ENCODE data around the gene AGPS. TPM values are rescaled to one million over a fixed set of nuclear protein-coding genes. Genes with fewer than 3 reads are reported as not detected.

The AGPS gene
- total RNA-seq, 1 donor from 2014 or later, result 54.4 TPM

GRCh38 chr2:177460973-177461585 is 68.5 kb downstream of the AGPS start:
- no peak for TF ChIP-seq CTCF (IDR thresholded peaks at IDR 0.05; ENCODE audit: unreplicated experiment)
- DNase-seq (ENCODE audit: low spot score), result no peak
- peaks cover 3% of the 10 kb centered on the region for H3K27me3 Mint-ChIP-seq (ENCODE audit: unreplicated experiment)
- H3K4me3 Mint-ChIP-seq (ENCODE audit: unreplicated experiment), result no peak overlapping the region
- H3K9me3 Mint-ChIP-seq (ENCODE audit: unreplicated experiment), result no peaks in the 10 kb centered on the region
- H3K36me3 Mint-ChIP-seq (ENCODE audit: low read depth, unreplicated experiment), result peaks cover 30% of the 10 kb centered on the region
- no peak overlapping the region for H3K27ac Mint-ChIP-seq (ENCODE audit: unreplicated experiment)
- H3K4me1 Mint-ChIP-seq (ENCODE audit: unreplicated experiment), result no peaks in the 10 kb centered on the region

GRCh38 chr2:177464549-177464948 is 72.0 kb downstream of the AGPS start:
- Mint-ChIP-seq H3K4me3 (ENCODE audit: unreplicated experiment) (no peak overlapping the region), H3K9me3 (ENCODE audit: unreplicated experiment) (no peaks in the 10 kb centered on the region), H3K4me1 (ENCODE audit: unreplicated experiment) (no peaks in the 10 kb centered on the region), H3K36me3 (ENCODE audit: low read depth, unreplicated experiment) (peaks cover 20% of the 10 kb centered on the region), H3K27ac (ENCODE audit: unreplicated experiment) (no peak overlapping the region), H3K27me3 (ENCODE audit: unreplicated experiment) (no peaks in the 10 kb centered on the region)
- no peak for DNase-seq (ENCODE audit: low spot score)
- no peak for TF ChIP-seq CTCF (IDR thresholded peaks at IDR 0.05; ENCODE audit: unreplicated experiment)

- H3K4me1 Mint-ChIP-seq (ENCODE audit: unreplicated experiment), result no peaks in the 10 kb centered on the region
- no peak for DNase-seq (ENCODE audit: low spot score)
- no peaks in the 10 kb centered on the region for H3K9me3 Mint-ChIP-seq (ENCODE audit: unreplicated experiment)
Observed at GRCh38 chr2:177465400-177466138, 73.0 kb downstream of the AGPS start.

GRCh38 chr2:177466337-177467195 is 74.0 kb downstream of the AGPS start:
- TF ChIP-seq CTCF (IDR thresholded peaks at IDR 0.05; ENCODE audit: unreplicated experiment), result no peak
- Mint-ChIP-seq H3K9me3 (ENCODE audit: unreplicated experiment) (no peaks in the 10 kb centered on the region), H3K36me3 (ENCODE audit: low read depth, unreplicated experiment) (peaks cover 33% of the 10 kb centered on the region), H3K4me1 (ENCODE audit: unreplicated experiment) (no peaks in the 10 kb centered on the region), H3K27ac (ENCODE audit: unreplicated experiment) (no peak overlapping the region), H3K4me3 (ENCODE audit: unreplicated experiment) (no peak overlapping the region), H3K27me3 (ENCODE audit: unreplicated experiment) (no peaks in the 10 kb centered on the region)
- DNase-seq (ENCODE audit: low spot score), result no peak

More at GRCh38 chr2:177465400-177466138, 73.0 kb downstream of the AGPS start:
- no peak for TF ChIP-seq CTCF (IDR thresholded peaks at IDR 0.05; ENCODE audit: unreplicated experiment)
- peak overlapping the region; percentile 51 for H3K4me3 Mint-ChIP-seq (ENCODE audit: unreplicated experiment)
- H3K27me3 Mint-ChIP-seq (ENCODE audit: unreplicated experiment), result no peaks in the 10 kb centered on the region
- peaks cover 26% of the 10 kb centered on the region for H3K36me3 Mint-ChIP-seq (ENCODE audit: low read depth, unreplicated experiment)
- no peak overlapping the region for H3K27ac Mint-ChIP-seq (ENCODE audit: unreplicated experiment)

Measured in endothelial cell (in vitro differentiated cells).